GM18508 (cell line): ENCODE measurements around the gene CLDN7.

ENCODE experiments used
- ATAC-seq: cut with Tn5 transposase; IDR thresholded peaks from one replicate; pipeline ENCODE4 v1.9.1; 2021; ENCODE audit warnings: moderate number of reproducible peaks; ENCODE audit not compliant: insufficient read depth, unreplicated experiment

The CLDN7 gene

DNA sequence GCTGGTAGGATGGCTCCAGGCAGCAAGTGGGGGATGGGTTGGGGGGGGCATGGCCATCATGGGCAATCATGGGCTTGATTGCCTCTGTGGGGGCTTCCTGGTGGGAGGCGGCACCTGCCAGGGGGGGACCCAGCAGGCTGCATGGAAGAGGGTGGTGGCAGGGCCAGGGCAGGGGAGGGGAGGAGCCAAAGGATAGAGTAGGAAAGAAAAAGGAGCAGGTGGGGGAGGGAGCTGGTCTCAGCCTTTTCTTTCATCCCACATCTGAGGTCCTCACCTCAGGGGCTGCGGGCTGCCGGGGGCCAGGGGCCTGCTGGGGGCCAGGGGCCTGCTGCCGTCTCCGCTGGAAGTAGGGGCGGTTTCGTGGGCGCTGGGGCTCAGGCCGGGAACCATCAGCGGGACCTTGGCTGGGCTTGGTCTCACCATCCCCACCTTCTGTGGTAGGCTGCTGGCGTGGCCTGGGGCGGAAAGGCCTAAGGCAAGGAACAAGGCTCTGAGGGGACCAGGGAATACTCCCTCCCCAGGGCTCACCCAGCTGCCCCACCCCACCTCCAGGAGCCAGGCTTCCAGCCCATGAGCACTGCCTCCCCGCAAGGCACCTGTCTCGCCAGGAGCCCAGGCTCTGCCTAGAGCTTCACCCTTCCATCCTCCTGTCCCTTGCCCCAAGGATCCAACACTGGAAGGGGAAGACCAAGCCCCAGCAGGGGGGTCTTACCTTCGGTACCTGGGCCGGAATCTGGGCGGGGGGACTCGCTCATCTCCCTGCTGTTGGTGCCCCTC, 27.2 kb upstream of the CLDN7 start:
- ATAC-seq, result no peak

DNA sequence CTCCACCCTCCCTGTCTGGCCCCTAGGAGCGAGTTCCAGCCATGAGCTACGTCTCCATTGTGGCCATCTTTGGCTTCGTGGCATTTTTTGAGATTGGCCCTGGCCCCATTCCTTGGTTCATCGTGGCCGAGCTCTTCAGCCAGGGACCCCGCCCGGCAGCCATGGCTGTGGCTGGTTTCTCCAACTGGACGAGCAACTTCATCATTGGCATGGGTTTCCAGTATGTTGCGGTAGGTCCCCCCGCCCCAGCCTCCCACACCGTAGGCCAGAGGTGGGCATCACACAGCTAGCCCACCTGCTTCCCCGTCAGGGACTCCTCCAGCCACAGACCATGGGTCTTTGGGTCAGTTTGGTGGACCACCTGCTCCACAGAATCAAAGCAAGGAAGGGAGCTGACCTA, 23.4 kb upstream of the CLDN7 start:
- no peak for ATAC-seq

DNA sequence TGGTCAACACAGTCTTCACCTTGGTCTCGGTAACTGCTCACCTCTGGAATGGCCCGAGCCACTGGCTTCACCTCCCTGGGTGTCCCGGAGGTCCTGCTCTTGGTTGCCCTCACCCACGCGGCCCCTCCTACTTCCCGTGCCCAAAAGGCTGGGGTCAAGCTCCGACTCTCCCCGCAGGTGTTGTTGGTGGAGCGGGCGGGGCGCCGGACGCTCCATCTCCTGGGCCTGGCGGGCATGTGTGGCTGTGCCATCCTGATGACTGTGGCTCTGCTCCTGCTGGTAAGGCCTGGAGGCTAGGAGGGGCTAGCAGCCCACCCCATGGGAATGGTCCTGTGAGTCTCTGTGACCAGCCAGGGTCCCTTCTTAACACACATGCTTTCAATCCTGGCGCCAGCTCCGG, 22.6 kb upstream of the CLDN7 start:
- no peak for ATAC-seq

GRCh38 chr17:7283471-7284216, 21.4 kb upstream of the CLDN7 start:
- no peak for ATAC-seq

GRCh38 chr17:7282752-7283321, 20.6 kb upstream of the CLDN7 start:
- no peak for ATAC-seq

DNA sequence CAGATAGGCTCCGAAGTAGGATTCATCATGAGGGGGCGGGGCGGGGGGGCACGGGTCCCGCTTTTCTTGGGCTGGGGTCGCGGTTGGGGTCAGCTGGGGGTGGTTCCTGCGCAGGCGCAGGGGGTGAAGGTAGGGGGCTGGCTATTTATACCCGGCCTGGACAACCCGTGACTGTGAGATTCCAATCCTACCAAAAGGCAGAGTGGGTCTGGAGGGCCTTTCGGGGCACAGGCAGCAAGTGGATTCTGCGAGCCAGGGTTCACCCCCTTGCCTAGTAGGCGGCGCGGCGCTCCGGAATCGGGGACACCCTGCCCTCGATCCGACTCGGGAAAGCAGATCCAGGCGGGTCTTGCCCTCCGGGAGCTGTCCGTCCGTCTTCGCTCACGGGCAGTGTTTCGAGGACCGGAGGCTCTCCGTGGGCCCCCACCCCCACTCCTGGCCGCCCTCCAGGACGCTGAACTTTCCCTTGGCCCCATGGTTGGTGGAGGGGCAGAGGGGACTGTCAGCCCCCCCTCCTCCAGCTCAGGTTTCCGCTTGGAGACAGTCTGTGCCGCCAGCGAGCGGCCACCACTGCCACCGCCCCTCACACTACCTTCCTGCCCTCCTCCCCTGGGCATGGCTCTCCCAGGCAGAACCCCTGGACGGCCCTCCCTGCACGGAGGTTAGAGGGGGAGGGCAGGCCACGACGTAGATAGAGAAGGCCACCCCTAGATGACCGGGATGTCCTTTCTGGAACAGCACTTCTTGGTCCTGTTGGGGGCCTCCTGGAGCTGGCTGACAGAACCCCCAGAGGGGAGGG, 19.9 kb upstream of the CLDN7 start:
- ATAC-seq, result no peak

DNA sequence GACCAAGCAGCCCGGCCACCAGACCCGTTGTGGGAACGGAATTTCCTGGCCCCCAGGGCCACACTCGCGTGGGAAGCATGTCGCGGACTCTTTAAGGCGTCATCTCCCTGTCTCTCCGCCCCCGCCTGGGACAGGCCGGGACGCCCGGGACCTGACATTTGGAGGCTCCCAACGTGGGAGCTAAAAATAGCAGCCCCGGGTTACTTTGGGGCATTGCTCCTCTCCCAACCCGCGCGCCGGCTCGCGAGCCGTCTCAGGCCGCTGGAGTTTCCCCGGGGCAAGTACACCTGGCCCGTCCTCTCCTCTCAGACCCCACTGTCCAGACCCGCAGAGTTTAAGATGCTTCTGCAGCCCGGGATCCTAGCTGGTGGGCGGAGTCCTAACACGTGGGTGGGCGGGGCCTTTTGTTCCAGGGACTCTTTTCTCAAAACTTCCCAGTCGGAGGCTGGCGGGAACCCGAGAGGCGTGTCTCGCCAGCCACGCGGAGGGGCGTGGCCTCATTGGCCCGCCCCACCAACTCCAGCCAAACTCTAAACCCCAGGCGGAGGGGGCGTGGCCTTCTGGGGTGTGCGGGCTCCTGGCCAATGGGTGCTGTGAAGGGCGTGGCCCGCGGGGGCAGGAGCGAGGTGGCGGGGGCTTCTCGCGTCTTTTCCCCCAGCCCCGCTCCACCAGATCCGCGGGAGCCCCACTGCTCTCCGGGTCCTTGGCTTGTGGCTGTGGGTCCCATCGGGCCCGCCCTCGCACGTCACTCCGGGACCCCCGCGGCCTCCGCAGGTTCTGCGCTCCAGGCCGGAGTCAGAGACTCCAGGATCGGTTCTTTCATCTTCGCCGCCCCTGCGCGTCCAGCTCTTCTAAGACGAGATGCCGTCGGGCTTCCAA, 19.0 kb upstream of the CLDN7 start, which contains the start of gene SLC2A4:
TSS of gene SLC2A4 (plus strand) at position 645 of the 879 bp plus-strand sequence. CDS start at position 862, 217 bp downstream.
- ATAC-seq, result no peak

DNA sequence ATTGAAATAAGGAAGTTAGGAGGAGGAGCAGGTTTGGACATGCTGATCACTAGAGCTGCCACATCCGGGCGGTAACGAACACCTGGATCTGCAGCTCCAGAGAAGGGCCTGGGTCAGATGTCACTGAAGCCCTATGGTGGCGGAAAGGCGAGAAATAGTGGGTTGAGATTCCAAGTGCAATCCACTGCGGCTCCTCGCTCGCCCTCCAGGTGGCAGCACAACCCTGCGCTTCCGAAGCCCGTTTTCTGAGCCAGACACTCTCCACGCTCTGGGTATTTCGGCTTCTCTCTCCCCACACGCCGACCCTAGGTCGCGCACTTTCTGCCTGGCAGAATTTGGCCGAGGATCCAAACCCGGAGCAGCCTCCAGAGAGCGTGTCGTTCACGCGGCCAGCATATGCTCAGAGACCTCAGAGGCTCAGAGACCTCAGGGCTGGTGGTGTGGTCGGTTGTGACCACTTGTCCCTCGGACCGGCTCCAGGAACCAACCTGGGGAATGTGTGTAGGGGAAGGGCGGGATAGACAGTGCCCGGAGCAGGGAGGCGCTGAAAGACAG, 18.3 kb upstream of the CLDN7 start:
- no peak for ATAC-seq

GRCh38 chr17:7279448-7279847, 17.2 kb upstream of the CLDN7 start:
- no peak for ATAC-seq

DNA sequence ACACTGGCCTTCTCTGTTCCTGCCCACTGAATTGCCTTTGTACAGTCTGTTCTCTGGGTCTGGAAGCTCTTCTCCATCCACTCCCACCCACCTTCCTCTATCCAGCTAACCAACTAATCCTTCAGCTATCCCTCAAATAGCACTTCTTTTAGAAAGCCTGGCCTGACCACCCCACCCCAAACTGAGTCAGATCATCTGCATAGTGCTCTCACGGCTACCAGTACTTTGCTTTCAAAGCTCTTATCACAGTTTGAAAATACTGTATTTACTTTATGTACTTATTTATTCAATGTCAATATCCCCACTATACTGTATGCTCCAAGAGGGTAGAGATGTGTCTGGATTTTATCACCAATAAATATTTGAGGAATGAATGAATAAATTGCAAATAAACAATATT, 4.5 kb upstream of the CLDN7 start:
- no peak for ATAC-seq

- ATAC-seq, result no peak
Observed at GRCh38 chr17:7263801-7264078, 1.5 kb upstream of the CLDN7 start.

GRCh38 chr17:7262935-7263800, 890 bp upstream of the CLDN7 start:
- ATAC-seq, result no peak

- no peak for ATAC-seq
Observed at GRCh38 chr17:7261379-7262191, 693 bp downstream of the CLDN7 start.

- ATAC-seq, result no peak
Observed at GRCh38 chr17:7260651-7261378, 1.5 kb downstream of the CLDN7 start.

DNA sequence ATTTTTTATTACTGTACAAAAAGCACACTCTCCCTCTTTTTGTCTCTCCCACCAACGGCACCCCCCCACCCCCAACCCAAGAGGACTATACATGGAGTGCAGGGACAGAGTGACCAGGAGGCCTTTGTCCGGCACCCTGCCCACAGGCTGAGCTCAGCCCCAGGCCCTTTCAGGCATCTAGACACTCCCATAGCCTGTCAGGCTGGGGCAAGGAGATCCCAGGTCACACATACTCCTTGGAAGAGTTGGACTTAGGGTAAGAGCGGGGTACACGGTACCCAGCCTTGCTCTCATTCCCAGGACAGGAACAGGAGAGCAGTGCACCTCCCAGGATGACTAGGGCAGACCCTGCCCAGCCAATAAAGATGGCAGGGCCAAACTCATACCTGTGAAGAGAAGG, 2.1 kb downstream of the CLDN7 start:
- ATAC-seq, result no peak

DNA sequence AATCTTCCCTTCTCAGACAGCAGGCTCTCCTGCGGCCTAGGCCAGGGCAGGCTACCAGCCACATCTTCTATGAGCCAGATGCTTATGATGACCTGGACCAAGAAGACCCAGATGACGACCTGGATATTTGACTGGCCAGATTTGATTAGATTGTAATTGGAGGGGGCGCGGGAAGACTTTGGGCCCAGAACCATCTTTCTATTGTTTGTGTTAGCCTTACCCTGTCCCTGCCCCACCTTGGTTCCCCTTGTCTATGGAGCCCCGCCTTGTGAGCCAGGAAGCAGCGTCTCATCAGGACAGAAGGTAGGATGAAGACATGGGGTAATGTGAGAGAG, 2.8 kb downstream of the CLDN7 start:
- no peak for ATAC-seq
